CD14-positive monocyte (primary cell): Measurements from ENCODE around the gene KDM2A. TPM values are rescaled to one million over a fixed set of nuclear protein-coding genes. Genes with fewer than 3 reads are reported as not detected.
A peak's percentile ranks its signal among the peaks of the same experiment; 100 is the strongest.

ENCODE experiments used
- DNase-seq, 3 donors: peaks; one replicate each; pipeline ENCODE4 v3.0.0-alpha.2; 2011 to 2022
- H2AFZ ChIP-seq: 2 replicates; pipeline ENCODE4 v1.6.0; 2012; ENCODE audit warnings: mild to moderate bottlenecking, low read depth, low read length, inconsistent platforms; ENCODE audit not compliant: insufficient read depth, poor library complexity, severe bottlenecking
- H3K27ac ChIP-seq, 2 donors: 1 replicate in 1 of 2; 2 replicates in 1 of 2; pipeline ENCODE4 v1.5.1; 2012 to 2013; ENCODE audit warnings: low read length in 2 of 2, control low read depth in 1 of 2, inconsistent platforms in 1 of 2, low read depth in 1 of 2, mild to moderate bottlenecking in 1 of 2
- H3K27me3 ChIP-seq, 2 donors: one replicate each; pipeline versions ENCODE4 v1.6.0 to v1.6.1; 2011 to 2013; ENCODE audit warnings: low read length in 2 of 2; ENCODE audit not compliant: control insufficient read depth in 2 of 2, insufficient read depth in 2 of 2
- H3K36me3 ChIP-seq, 2 donors: replicated peaks in 1 of 2; 1 replicate in 1 of 2; 2 replicates in 1 of 2; pipeline versions ENCODE4 v1.5.1 to v1.6.1; 2012 to 2013; ENCODE audit warnings: low read length in 2 of 2, control low read depth in 1 of 2, inconsistent platforms in 1 of 2, mild to moderate bottlenecking in 1 of 2; ENCODE audit not compliant: insufficient read depth in 2 of 2, control insufficient read depth in 1 of 2
- H3K4me1 ChIP-seq, 2 donors: 1 replicate in 1 of 2; 2 replicates in 1 of 2; pipeline versions ENCODE4 v1.5.1 to v1.6.1; 2012 to 2013; ENCODE audit warnings: low read length in 2 of 2, control low read depth in 1 of 2, inconsistent platforms in 1 of 2, mild to moderate bottlenecking in 1 of 2, moderate library complexity in 1 of 2; ENCODE audit not compliant: insufficient read depth in 2 of 2, control insufficient read depth in 1 of 2
- H3K4me2 ChIP-seq: replicated peaks from 2 replicates; pipeline ENCODE3; 2012; ENCODE audit warnings: low read length, moderate library complexity, mild to moderate bottlenecking; ENCODE audit not compliant: poor library complexity, severe bottlenecking; ENCODE audit errors: extremely low read depth
- H3K4me3 ChIP-seq, 3 experiments: fragments of 200-600 bp in 1 of 3; sonication (generic) in 1 of 3; replicated peaks in 1 of 3; 1 replicate in 2 of 3; 2 replicates in 1 of 3; pipeline ENCODE4 v1.5.1; 2011 to 2013; ENCODE audit warnings: low read length in 3 of 3, mild to moderate bottlenecking in 3 of 3, control low read depth in 2 of 3, low read depth in 2 of 3, inconsistent platforms in 1 of 3, moderate library complexity in 1 of 3
- H3K79me2 ChIP-seq: 2 replicates; pipeline ENCODE4 v1.6.0; 2012; ENCODE audit warnings: mild to moderate bottlenecking, control low read depth, inconsistent platforms, low read length, moderate library complexity; ENCODE audit not compliant: insufficient read depth
- H3K9ac ChIP-seq: 2 replicates; pipeline ENCODE4 v1.6.0; 2017; ENCODE audit warnings: low read length, mild to moderate bottlenecking; ENCODE audit not compliant: insufficient read depth, poor library complexity, severe bottlenecking
- H3K9me3 ChIP-seq, 2 donors: replicated peaks in 1 of 2; 1 replicate in 1 of 2; 2 replicates in 1 of 2; pipeline versions ENCODE4 v1.5.1 to v1.6.1; 2012 to 2013; ENCODE audit warnings: low read length in 2 of 2, control low read depth in 1 of 2; ENCODE audit not compliant: control insufficient read depth in 1 of 2, insufficient read depth in 1 of 2
- H4K20me1 ChIP-seq: 2 replicates; pipeline ENCODE4 v1.6.0; 2012; ENCODE audit warnings: mild to moderate bottlenecking, low read length, control low read depth, moderate library complexity; ENCODE audit not compliant: insufficient read depth
- H3K27ac Mint-ChIP-seq, 7 donors: one replicate each; pipeline ENCODE4 v1.8.0; 2020; ENCODE audit warnings: mild to moderate bottlenecking in 7 of 7, mixed read lengths in 7 of 7, moderate library complexity in 6 of 7, inconsistent platforms in 2 of 7
- H3K27me3 Mint-ChIP-seq, 3 donors: one replicate each; pipeline ENCODE4 v1.8.0; 2021 to 2022; ENCODE audit warnings: low read depth in 3 of 3, mild to moderate bottlenecking in 3 of 3, mixed read lengths in 3 of 3, moderate library complexity in 3 of 3, inconsistent platforms in 1 of 3
- H3K36me3 Mint-ChIP-seq, 2 donors: one replicate each; pipeline ENCODE4 v1.8.0; 2020; ENCODE audit warnings: mixed read lengths in 2 of 2, inconsistent platforms in 1 of 2, mild to moderate bottlenecking in 1 of 2
- H3K4me1 Mint-ChIP-seq: one replicate; pipeline ENCODE4 v1.8.0; 2020; ENCODE audit warnings: mild to moderate bottlenecking, mixed read lengths
- H3K4me3 Mint-ChIP-seq, 2 donors: one replicate each; pipeline ENCODE4 v1.8.0; 2020; ENCODE audit warnings: mild to moderate bottlenecking in 2 of 2, mixed read lengths in 2 of 2, moderate library complexity in 1 of 2
- H3K9me3 Mint-ChIP-seq, 7 donors: one replicate each; pipeline ENCODE4 v1.8.0; 2020 to 2022; ENCODE audit warnings: mixed read lengths in 7 of 7, mild to moderate bottlenecking in 6 of 7, moderate library complexity in 6 of 7, inconsistent platforms in 2 of 7
- CTCF ChIP-seq: fragments of 200-600 bp; IDR thresholded peaks from one replicate; pipeline ENCODE4 v1.8.0; 2022; ENCODE audit warnings: antibody characterized with exemption, mild to moderate bottlenecking
- WGBS: methylation state at CpG from one replicate; pipeline ENCODE4 v1.1.5; 2013; ENCODE audit warnings: missing lambda C conversion rate; ENCODE audit not compliant: insufficient coverage; 5-methylcytosine and 5-hydroxymethylcytosine counted together
- intact Hi-C, 2 donors: fragments of 100-400 bp; cut with micrococcal nuclease; formaldehyde crosslinking; loops; one replicate each; pipeline versions ENCODE4 v1.15.0 to v1.15.1; 2023
- polyA plus RNA-seq, 3 donors: library from polyadenylated mRNA; depleted of rRNA in 1 of 3; unstranded in 2 of 3; stranded (reverse) in 1 of 3; fragments of 300-500 nt in 2 of 3; fragments of >200 nt in 1 of 3; fragmentation: Illumina TruSeq in 2 of 3; gene quantifications; 1 replicate in 2 of 3; 2 replicates in 1 of 3; pipeline ENCODE4 v1.2.3, GENCODE V29; 2012 to 2021

KDM2A gene
- polyA plus RNA-seq, 3 donors: 2.6 to 98.9 (median 3.9) TPM

GRCh38 chr11:67288452-67289225 is 169.6 kb downstream of the KDM2A start:
- Histone ChIP-seq H3K4me1 (peaks cover 87 to 94% of the 10 kb centered on the region in 2 donors), H3K9me3 (no peaks in the 10 kb centered on the region), H4K20me1 (peaks cover 48% of the 10 kb centered on the region), H3K27ac (peak overlapping the region; percentile 92 to 99), H3K27me3 (no peaks in the 10 kb centered on the region), H3K4me2 (peak overlapping the region; percentile 80), H3K79me2 (peaks cover 87% of the 10 kb centered on the region), H3K9ac (peak overlapping the region; percentile 93), H3K36me3 (peaks cover 62 to 68% of the 10 kb centered on the region in 2 donors), H3K4me3 (peak overlapping the region; percentile 73 to 84 (median 83)), H2AFZ (peak overlapping the region; percentile 57)
- whole genome bisulfite sequencing: under 1% methylated on average over 85 of the region's 87 CpGs
- H3K4me3 Mint-ChIP-seq: peak overlapping the region; percentile 80 to 91
- H3K9me3 Mint-ChIP-seq: no peaks in the 10 kb centered on the region
- H3K4me1 Mint-ChIP-seq: peaks cover 80% of the 10 kb centered on the region
- peak overlapping the region; percentile 98 to 100 (median 99) for H3K27ac Mint-ChIP-seq
- peak; percentile 96 to 97 (median 97) for DNase-seq
- intact Hi-C loops: no loop called here
- peaks cover 0 to 6% (median 5%) of the 10 kb centered on the region in 3 donors for H3K27me3 Mint-ChIP-seq
- peaks cover 60 to 81% of the 10 kb centered on the region in 2 donors for H3K36me3 Mint-ChIP-seq
- peak; percentile 49 for TF ChIP-seq CTCF

- Histone ChIP-seq H3K27ac (peak within 1 kb of the TSS; percentile 92 to 99), H3K9ac (peak within 1 kb of the TSS; percentile 93), H3K27me3 (no peaks in the 10 kb centered on the region), H3K9me3 (no peaks in the 10 kb centered on the region), H3K4me1 (peaks cover 83 to 94% of the 10 kb centered on the region in 2 donors), H2AFZ (peak within 1 kb of the TSS; percentile 57), H4K20me1 (peaks cover 54% of the 10 kb centered on the region), H3K79me2 (peaks cover 87% of the 10 kb centered on the region), H3K4me2 (peak within 1 kb of the TSS; percentile 80), H3K4me3 (peak within 1 kb of the TSS; percentile 73 to 84 (median 83)), H3K36me3 (peaks cover 62 to 68% of the 10 kb centered on the region in 2 donors)
- H3K27me3 Mint-ChIP-seq: peaks cover 0 to 5% (median 1%) of the 10 kb centered on the region in 3 donors
- peak; percentile 1 for TF ChIP-seq CTCF
- intact Hi-C loops: no loop called here
- H3K27ac Mint-ChIP-seq: peak within 1 kb of the TSS; percentile 98 to 100 (median 99)
- no peaks in the 10 kb centered on the region for H3K9me3 Mint-ChIP-seq
- WGBS: under 1% methylated on average over 51 of the region's 56 CpGs
- peak within 1 kb of the TSS; percentile 91 to 94 for H3K4me3 Mint-ChIP-seq
- H3K36me3 Mint-ChIP-seq: peaks cover 60 to 81% of the 10 kb centered on the region in 2 donors
- H3K4me1 Mint-ChIP-seq: peaks cover 79% of the 10 kb centered on the region
- no peak for DNase-seq
Measured at GRCh38 chr11:67289226-67289650, 170.2 kb downstream of the KDM2A start, which contains the start of gene ANKRD13D. ANKRD13D (plus strand) TSS chr11:67289303; CDS start chr11:67289461, 158 bp downstream.
